Prostate gland (tissue), 2 donors: ENCODE results near the gene RPS6KA3. TPM values are rescaled to one million over a fixed set of nuclear protein-coding genes. Genes with fewer than 3 reads are reported as not detected.

Experiments used
- DNase-seq: peaks from one replicate; pipeline ENCODE4 v3.0.0-alpha.2; 2019; ENCODE audit warnings: low spot score
- H3K27ac ChIP-seq, 2 donors: fragments of 200-600 bp; sonication (generic); 2 replicates each; pipeline ENCODE4 v1.5.1; 2017 to 2019
- H3K27me3 ChIP-seq: fragments of 200-600 bp; sonication (generic); replicated peaks from 2 replicates; pipeline ENCODE4 v1.5.1; 2019; ENCODE audit not compliant: insufficient read depth
- H3K36me3 ChIP-seq, 2 donors: fragments of 200-600 bp; sonication (generic); 1 replicate in 1 of 2; 2 replicates in 1 of 2; pipeline versions ENCODE4 v1.5.1 to v1.8.1; 2017 to 2019
- H3K4me1 ChIP-seq: fragments of 200-600 bp; sonication (generic); replicated peaks from 2 replicates; pipeline ENCODE4 v1.5.1; 2019
- H3K4me3 ChIP-seq, 2 donors: fragments of 200-600 bp; sonication (generic); 2 replicates each; pipeline ENCODE4 v1.5.1; 2017 to 2019
- H3K9me3 ChIP-seq: fragments of 200-600 bp; sonication (generic); 2 replicates; pipeline ENCODE4 v1.5.1; 2017
- POLR2A ChIP-seq: fragments of 450-650 bp; IDR thresholded peaks from one replicate; pipeline ENCODE4 v1.6.1; 2016; ENCODE audit warnings: antibody characterized with exemption, mild to moderate bottlenecking
- POLR2AphosphoS5 ChIP-seq: sonication (generic); formaldehyde crosslinking; IDR thresholded peaks from one replicate; pipeline ENCODE4 v1.6.1; 2017; ENCODE audit warnings: antibody characterized with exemption
- WGBS: methylation state at CpG from one replicate; pipeline ENCODE4 v1.1.5; 2018; 5-methylcytosine and 5-hydroxymethylcytosine counted together
- intact Hi-C: fragments of 100-400 bp; cut with DNase I; formaldehyde crosslinking; loops from one replicate; pipeline ENCODE4 v1.14.2; 2022
- total RNA-seq, 2 donors: library from RNA; depleted of rRNA; stranded (reverse); fragments of >200 nt; gene quantifications; one replicate each; pipeline ENCODE4 v1.1.0, GENCODE V29; 2016
- TF ChIP-seq, protein P1 (sequence below), 4 experiments: fragments of 200-600 bp in 2 of 4; fragments of 450-650 bp in 2 of 4; sonication (generic) in 2 of 4; IDR thresholded peaks; 1 replicate in 3 of 4; 2 replicates in 1 of 4; pipeline ENCODE4 v1.5.1; 2016 to 2019; ENCODE audit warnings: antibody characterized with exemption in 4 of 4, mild to moderate bottlenecking in 2 of 4, moderate library complexity in 2 of 4

The RPS6KA3 gene
- total RNA-seq, 2 donors from 2014 or later = 19.8 to 52.8 TPM

DNA sequence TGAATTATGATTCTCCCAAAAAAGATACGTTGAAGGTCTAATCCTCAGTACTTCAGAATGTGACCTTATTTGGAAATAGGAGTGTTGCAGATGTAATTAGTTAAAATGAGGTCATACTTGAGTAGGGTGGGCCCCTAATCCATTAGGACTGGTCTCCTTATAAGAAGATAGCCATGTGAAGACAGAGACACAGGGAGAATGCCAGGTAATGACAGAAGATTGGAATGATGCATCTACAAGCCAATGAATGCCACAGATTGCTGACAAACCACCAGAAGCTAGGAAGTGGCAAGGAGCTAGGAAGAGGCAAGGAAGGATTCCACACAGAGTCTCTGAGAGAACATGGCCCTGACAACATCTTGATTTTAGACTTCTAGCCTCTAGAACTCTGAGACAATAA, 7.4 kb upstream of the RPS6KA3 start:
- H3K4me1 ChIP-seq = no peaks in the 10 kb centered on the region
- no peak for TF ChIP-seq POLR2AphosphoS5
- TF ChIP-seq, protein P1, sequence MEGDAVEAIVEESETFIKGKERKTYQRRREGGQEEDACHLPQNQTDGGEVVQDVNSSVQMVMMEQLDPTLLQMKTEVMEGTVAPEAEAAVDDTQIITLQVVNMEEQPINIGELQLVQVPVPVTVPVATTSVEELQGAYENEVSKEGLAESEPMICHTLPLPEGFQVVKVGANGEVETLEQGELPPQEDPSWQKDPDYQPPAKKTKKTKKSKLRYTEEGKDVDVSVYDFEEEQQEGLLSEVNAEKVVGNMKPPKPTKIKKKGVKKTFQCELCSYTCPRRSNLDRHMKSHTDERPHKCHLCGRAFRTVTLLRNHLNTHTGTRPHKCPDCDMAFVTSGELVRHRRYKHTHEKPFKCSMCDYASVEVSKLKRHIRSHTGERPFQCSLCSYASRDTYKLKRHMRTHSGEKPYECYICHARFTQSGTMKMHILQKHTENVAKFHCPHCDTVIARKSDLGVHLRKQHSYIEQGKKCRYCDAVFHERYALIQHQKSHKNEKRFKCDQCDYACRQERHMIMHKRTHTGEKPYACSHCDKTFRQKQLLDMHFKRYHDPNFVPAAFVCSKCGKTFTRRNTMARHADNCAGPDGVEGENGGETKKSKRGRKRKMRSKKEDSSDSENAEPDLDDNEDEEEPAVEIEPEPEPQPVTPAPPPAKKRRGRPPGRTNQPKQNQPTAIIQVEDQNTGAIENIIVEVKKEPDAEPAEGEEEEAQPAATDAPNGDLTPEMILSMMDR (IDR thresholded peaks at IDR 0.05) = no peak
- H3K4me3 ChIP-seq = no peak overlapping the region
- WGBS = 67% methylated on average over 1 of the region's 1 CpG
- no peaks in the 10 kb centered on the region for H3K9me3 ChIP-seq
- no peaks in the 10 kb centered on the region for H3K27me3 ChIP-seq
- no peak for DNase-seq
- intact Hi-C loops = no loop called here
- H3K27ac ChIP-seq = no peak overlapping the region
- no peaks in the 10 kb centered on the region for H3K36me3 ChIP-seq

DNA sequence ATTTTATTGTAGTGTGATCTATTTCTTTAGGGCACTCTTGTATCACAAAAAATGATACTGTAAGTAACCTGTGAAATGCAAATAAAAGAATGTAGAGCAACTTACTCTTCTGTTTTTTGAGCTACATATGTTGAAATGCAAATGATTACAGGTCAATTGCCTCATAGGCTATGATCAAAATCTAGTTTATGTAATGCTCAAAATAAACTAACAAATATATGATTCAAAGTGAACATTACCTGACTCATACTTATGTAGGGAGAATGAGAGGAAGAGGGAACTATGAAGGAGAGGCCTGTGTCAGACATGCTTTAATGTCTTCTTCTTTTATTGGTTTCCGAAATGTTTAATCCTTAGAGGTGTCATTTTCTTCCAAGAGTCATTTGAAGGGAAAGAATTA, 5.0 kb upstream of the RPS6KA3 start:
- H3K4me3 ChIP-seq = no peak overlapping the region
- WGBS = 86% methylated on average over 1 of the region's 1 CpG
- intact Hi-C loops = no loop called here

DNA sequence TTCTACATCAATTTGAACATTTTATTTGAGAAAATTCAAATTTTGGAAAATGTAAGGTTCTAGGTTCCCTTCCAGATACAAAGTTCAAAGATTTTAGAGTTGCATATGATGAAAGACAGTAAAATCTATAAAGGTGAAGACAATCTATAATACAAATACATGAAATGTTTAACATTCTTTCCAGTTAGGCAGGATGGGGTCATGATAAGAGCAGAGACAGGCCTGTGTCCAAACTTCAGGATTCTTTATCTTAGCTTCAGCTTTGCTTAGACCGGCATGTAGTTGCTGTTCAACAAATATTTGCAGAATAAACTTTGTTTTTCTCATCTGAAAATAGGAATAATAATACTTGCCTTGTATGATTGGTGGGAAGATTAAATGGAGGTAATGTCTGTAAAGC, 4.5 kb upstream of the RPS6KA3 start:
- intact Hi-C loops = no loop called here
- no peak for TF ChIP-seq POLR2AphosphoS5
- Histone ChIP-seq H3K27me3 (no peaks in the 10 kb centered on the region), H3K9me3 (no peaks in the 10 kb centered on the region), H3K36me3 (no peaks in the 10 kb centered on the region), H3K4me1 (no peaks in the 10 kb centered on the region), H3K4me3 (no peak overlapping the region), H3K27ac (no peak overlapping the region)
- 57% methylated on average over 1 of the region's 1 CpG for WGBS
- no peak for DNase-seq

More for the DNA sequence above, 5.0 kb upstream of the RPS6KA3 start:
- no peak for TF ChIP-seq POLR2AphosphoS5
- TF ChIP-seq, protein P1 (IDR thresholded peaks at IDR 0.05) = no peak
- TF ChIP-seq POLR2A = no peak
- Histone ChIP-seq H3K4me1 (no peaks in the 10 kb centered on the region), H3K27me3 (no peaks in the 10 kb centered on the region), H3K27ac (no peak overlapping the region), H3K9me3 (no peaks in the 10 kb centered on the region), H3K36me3 (no peaks in the 10 kb centered on the region)
- DNase-seq = no peak

DNA sequence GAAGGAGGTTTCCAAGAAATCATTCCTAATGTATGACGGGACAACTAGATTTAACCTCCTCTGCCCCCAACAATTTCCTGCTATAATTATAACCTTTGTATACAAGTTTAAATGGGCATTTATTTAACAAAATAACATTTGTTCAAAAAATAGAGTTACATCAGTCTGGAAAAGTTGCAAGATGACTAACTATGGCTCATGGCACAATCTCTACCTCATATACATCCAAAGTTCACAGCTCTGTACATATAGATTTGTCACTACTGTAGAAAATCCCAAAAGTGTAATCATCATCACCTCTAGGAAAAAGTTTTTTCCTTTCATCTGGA, 3.8 kb upstream of the RPS6KA3 start:
- no peaks in the 10 kb centered on the region for H3K4me1 ChIP-seq
- no peak overlapping the region for H3K27ac ChIP-seq
- TF ChIP-seq, protein P1 (IDR thresholded peaks at IDR 0.05) = no peak
- no peak for TF ChIP-seq POLR2A
- TF ChIP-seq POLR2AphosphoS5 = no peak
- no peak for DNase-seq
- H3K4me3 ChIP-seq = no peak overlapping the region
- H3K27me3 ChIP-seq = no peaks in the 10 kb centered on the region
- 87% methylated on average over 1 of the region's 1 CpG for WGBS
- H3K36me3 ChIP-seq = no peaks in the 10 kb centered on the region
- intact Hi-C loops = no loop called here
- H3K9me3 ChIP-seq = no peaks in the 10 kb centered on the region

DNA sequence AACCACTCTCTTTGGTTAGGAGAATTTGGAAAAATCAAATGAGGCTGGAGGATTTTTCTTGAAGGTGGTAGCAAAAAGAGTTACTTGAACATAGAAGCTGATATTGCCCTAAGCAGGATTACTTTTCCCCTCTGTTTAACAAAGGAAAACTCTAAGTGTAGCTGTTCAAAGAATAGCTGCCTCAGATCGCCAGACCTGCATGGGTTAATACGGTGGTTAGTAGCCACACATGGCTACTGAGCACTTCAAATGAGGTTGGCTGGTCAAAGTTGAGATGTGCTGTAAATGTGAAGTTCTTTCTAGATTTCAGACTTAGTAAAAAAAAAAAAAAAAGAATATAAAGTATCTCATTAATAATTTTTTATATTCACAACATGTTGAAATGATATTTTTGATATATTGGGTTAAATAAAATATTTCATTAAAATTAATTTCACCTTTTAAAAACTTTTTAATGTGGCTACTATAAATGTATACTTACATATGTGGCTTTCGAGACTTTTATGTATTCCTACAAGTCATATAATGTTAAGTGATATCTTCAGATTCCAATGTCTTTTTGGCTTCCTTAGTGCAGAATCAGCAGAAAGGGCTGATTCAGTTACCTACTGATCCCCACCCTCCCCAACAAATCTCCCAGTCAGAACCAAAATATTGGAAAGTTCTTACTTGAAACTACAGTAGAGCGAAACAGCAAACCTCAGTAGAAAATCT, 3.3 kb upstream of the RPS6KA3 start:
- TF ChIP-seq POLR2AphosphoS5 (no peak), POLR2A (no peak)
- TF ChIP-seq, protein P1 (IDR thresholded peaks at IDR 0.05) = no peak
- WGBS = 90% methylated on average over 4 of the region's 4 CpGs
- Histone ChIP-seq H3K27ac (no peak overlapping the region), H3K4me1 (no peaks in the 10 kb centered on the region), H3K36me3 (no peaks in the 10 kb centered on the region), H3K27me3 (no peaks in the 10 kb centered on the region), H3K9me3 (no peaks in the 10 kb centered on the region), H3K4me3 (no peak overlapping the region)
- no peak for DNase-seq
- intact Hi-C loops = loop anchor here (5.0 kb wide), 1 partner anchor 128 kb away; the partner anchor contains the start of gene EIF1AX
